MM.1S (cell line): Measurements from ENCODE around the gene SMURF2.

Experiments
- DNase-seq: peaks from one replicate; pipeline ENCODE4 v3.0.0-alpha.2; 2015
- H2AFZ ChIP-seq: fragments of 300-600 bp; sonication (generic); 2 replicates; pipeline ENCODE4 v1.6.0; 2016; ENCODE audit warnings: antibody characterized with exemption, low read length
- H3F3A ChIP-seq: fragments of 300-600 bp; sonication (generic); 2 replicates; pipeline ENCODE4 v1.6.1; 2016; ENCODE audit warnings: mild to moderate bottlenecking, antibody characterized with exemption, low read length, moderate library complexity, mixed read lengths; ENCODE audit not compliant: insufficient read depth
- H3K27ac ChIP-seq: fragments of 300-600 bp; sonication (generic); 2 replicates; pipeline ENCODE4 v1.5.1; 2016; ENCODE audit warnings: mild to moderate bottlenecking, low read length
- H3K27me3 ChIP-seq: fragments of 300-600 bp; sonication (generic); replicated peaks from 2 replicates; pipeline ENCODE4 v1.6.0; 2016; ENCODE audit warnings: low read length; ENCODE audit not compliant: insufficient read depth
- H3K36me3 ChIP-seq: fragments of 300-600 bp; sonication (generic); replicated peaks from 2 replicates; pipeline ENCODE4 v1.6.1; 2016; ENCODE audit warnings: mild to moderate bottlenecking, low read length, mixed read lengths; ENCODE audit not compliant: insufficient read depth
- H3K4me1 ChIP-seq: fragments of 300-600 bp; sonication (generic); 2 replicates; pipeline ENCODE4 v1.6.1; 2016; ENCODE audit warnings: low read length, mixed read lengths
- H3K4me2 ChIP-seq: fragments of 300-600 bp; sonication (generic); 2 replicates; pipeline ENCODE4 v1.6.0; 2016; ENCODE audit warnings: low read depth, low read length
- H3K4me3 ChIP-seq: fragments of 300-600 bp; sonication (generic); 2 replicates; pipeline ENCODE4 v1.5.1; 2016; ENCODE audit warnings: low read length, mixed read lengths
- H3K79me2 ChIP-seq: fragments of 300-600 bp; sonication (generic); 2 replicates; pipeline ENCODE4 v1.6.1; 2016; ENCODE audit warnings: mixed run types, low read length, mixed read lengths
- H3K9ac ChIP-seq: fragments of 300-600 bp; sonication (generic); 2 replicates; pipeline ENCODE4 v1.6.1; 2016; ENCODE audit warnings: low read length, mixed read lengths
- H3K9me2 ChIP-seq: fragments of 300-600 bp; sonication (generic); replicated peaks from 2 replicates; pipeline ENCODE4 v1.6.1; 2016; ENCODE audit warnings: mild to moderate bottlenecking, low read length, mixed read lengths; ENCODE audit not compliant: insufficient read depth
- H3K9me3 ChIP-seq: fragments of 300-600 bp; sonication (generic); replicated peaks from 2 replicates; pipeline ENCODE4 v1.6.1; 2016; ENCODE audit warnings: mild to moderate bottlenecking, low read length, mixed read lengths; ENCODE audit not compliant: insufficient read depth
- H4K20me1 ChIP-seq: fragments of 300-600 bp; sonication (generic); 2 replicates; pipeline ENCODE4 v1.6.1; 2016; ENCODE audit warnings: mild to moderate bottlenecking, low read length, moderate library complexity, mixed read lengths; ENCODE audit not compliant: insufficient read depth
- CTCF ChIP-seq: fragments of 300-600 bp; sonication (generic); IDR thresholded peaks from 2 replicates; pipeline ENCODE4 v1.5.1; 2016; ENCODE audit warnings: antibody characterized with exemption, low read length, mixed read lengths
- EZH2 ChIP-seq: fragments of 300-600 bp; sonication (generic); optimal IDR thresholded peaks from 2 replicates; pipeline ENCODE3; 2017; ENCODE audit warnings: low read depth, mild to moderate bottlenecking, antibody characterized with exemption, low read length, mixed read lengths
- EZH2phosphoT487 ChIP-seq: fragments of 300-600 bp; sonication (generic); IDR thresholded peaks from 2 replicates; pipeline ENCODE4 v1.6.1; 2018; ENCODE audit warnings: antibody characterized with exemption, low read length

The SMURF2 gene

GRCh38 chr17:64505340-64506200 is 156.5 kb downstream of the SMURF2 start:
- Histone ChIP-seq H3F3A (peaks cover 48% of the 10 kb centered on the region), H3K4me3 (peak overlapping the region; percentile 98), H3K4me1 (peaks cover 38% of the 10 kb centered on the region), H3K27ac (peak overlapping the region; percentile 96), H3K9me2 (no peaks in the 10 kb centered on the region), H3K9ac (peak overlapping the region; percentile 99), H3K36me3 (peaks cover 46% of the 10 kb centered on the region), H3K79me2 (peaks cover 89% of the 10 kb centered on the region), H3K27me3 (no peaks in the 10 kb centered on the region), H4K20me1 (peaks cover 41% of the 10 kb centered on the region), H3K9me3 (no peaks in the 10 kb centered on the region), H2AFZ (no peak overlapping the region), H3K4me2 (peak overlapping the region; percentile 88)
- DNase-seq = peak; percentile 83
- no peak for TF ChIP-seq EZH2phosphoT487
- TF ChIP-seq CTCF = no peak
- no peak for TF ChIP-seq EZH2

- H3K79me2 ChIP-seq = peaks cover 90% of the 10 kb centered on the region
- no peak for DNase-seq
- no peak overlapping the region for H2AFZ ChIP-seq
- TF ChIP-seq EZH2phosphoT487 = no peak
- TF ChIP-seq CTCF = no peak
- no peak for TF ChIP-seq EZH2
- peak overlapping the region; percentile 98 for H3K4me3 ChIP-seq
- peaks cover 44% of the 10 kb centered on the region for H4K20me1 ChIP-seq
- H3K27ac ChIP-seq = no peak overlapping the region
- peak overlapping the region; percentile 99; the same call in 1 of the 2 replicates for H3K9ac ChIP-seq
- H3F3A ChIP-seq = peaks cover 55% of the 10 kb centered on the region
- no peaks in the 10 kb centered on the region for H3K27me3 ChIP-seq
- peaks cover 45% of the 10 kb centered on the region for H3K36me3 ChIP-seq
- peak overlapping the region; percentile 88 for H3K4me2 ChIP-seq
- peaks cover 41% of the 10 kb centered on the region for H3K4me1 ChIP-seq
- no peaks in the 10 kb centered on the region for H3K9me3 ChIP-seq
- no peaks in the 10 kb centered on the region for H3K9me2 ChIP-seq
Observed at GRCh38 chr17:64504769-64505339, 157.3 kb downstream of the SMURF2 start.

- H3K9me2 ChIP-seq = no peaks in the 10 kb centered on the region
- H3K27ac ChIP-seq = no peak overlapping the region
- no peak for DNase-seq
- peaks cover 43% of the 10 kb centered on the region for H3K4me1 ChIP-seq
- peak overlapping the region; percentile 88 for H3K4me2 ChIP-seq
- peak overlapping the region; percentile 99; the same call in 1 of the 2 replicates for H3K9ac ChIP-seq
- no peak overlapping the region for H2AFZ ChIP-seq
- peaks cover 45% of the 10 kb centered on the region for H3K36me3 ChIP-seq
- TF ChIP-seq EZH2 (no peak), CTCF (no peak), EZH2phosphoT487 (no peak)
- peak overlapping the region; percentile 98 for H3K4me3 ChIP-seq
- no peaks in the 10 kb centered on the region for H3K9me3 ChIP-seq
- no peaks in the 10 kb centered on the region for H3K27me3 ChIP-seq
- H4K20me1 ChIP-seq = peaks cover 48% of the 10 kb centered on the region
- peaks cover 62% of the 10 kb centered on the region for H3F3A ChIP-seq
- H3K79me2 ChIP-seq = peaks cover 88% of the 10 kb centered on the region
Observed at GRCh38 chr17:64503821-64504768, 158.0 kb downstream of the SMURF2 start.
